Keratinocyte (primary cell): ENCODE data around the gene ACSF3.

ENCODE experiments used
- EZH2 ChIP-seq: IDR thresholded peaks from one replicate; pipeline ENCODE4 v1.6.1; 2012; ENCODE audit warnings: inconsistent platforms, mild to moderate bottlenecking, low read length, moderate library complexity
- TF ChIP-seq, protein P1 (sequence below), 3 experiments: IDR thresholded peaks in 1 of 3; conservative IDR thresholded peaks in 1 of 3; optimal IDR thresholded peaks in 1 of 3; 2 replicates in 2 of 3; 3 replicates in 1 of 3; pipeline versions ENCODE3 to v1.5.1; 2011; ENCODE audit warnings: low read length in 3 of 3, mild to moderate bottlenecking in 3 of 3, moderate library complexity in 2 of 3, control low read depth in 1 of 3, inconsistent platforms in 1 of 3; ENCODE audit not compliant: insufficient read depth in 2 of 3; ENCODE audit errors: extremely low read depth in 1 of 3

DNA sequence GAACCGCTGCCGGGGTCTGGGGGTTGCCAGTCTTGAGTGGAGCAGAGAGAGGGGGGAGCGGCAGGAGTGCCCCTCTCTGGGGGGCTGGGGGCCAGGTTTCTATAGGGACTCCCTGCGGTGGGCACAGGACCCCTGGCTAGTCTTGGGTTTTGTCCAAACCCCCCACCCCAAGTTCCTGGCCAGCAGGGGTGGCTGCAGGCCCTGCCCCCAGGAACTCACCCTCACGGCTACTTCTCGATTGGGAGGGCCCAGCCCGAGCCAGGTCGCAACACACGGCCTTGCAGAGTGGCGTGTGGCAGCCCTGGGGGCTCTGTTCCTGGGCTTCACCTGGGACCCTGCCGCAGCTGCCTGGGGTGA, 78.5 kb downstream of the ACSF3 start:
- TF ChIP-seq, protein P1, sequence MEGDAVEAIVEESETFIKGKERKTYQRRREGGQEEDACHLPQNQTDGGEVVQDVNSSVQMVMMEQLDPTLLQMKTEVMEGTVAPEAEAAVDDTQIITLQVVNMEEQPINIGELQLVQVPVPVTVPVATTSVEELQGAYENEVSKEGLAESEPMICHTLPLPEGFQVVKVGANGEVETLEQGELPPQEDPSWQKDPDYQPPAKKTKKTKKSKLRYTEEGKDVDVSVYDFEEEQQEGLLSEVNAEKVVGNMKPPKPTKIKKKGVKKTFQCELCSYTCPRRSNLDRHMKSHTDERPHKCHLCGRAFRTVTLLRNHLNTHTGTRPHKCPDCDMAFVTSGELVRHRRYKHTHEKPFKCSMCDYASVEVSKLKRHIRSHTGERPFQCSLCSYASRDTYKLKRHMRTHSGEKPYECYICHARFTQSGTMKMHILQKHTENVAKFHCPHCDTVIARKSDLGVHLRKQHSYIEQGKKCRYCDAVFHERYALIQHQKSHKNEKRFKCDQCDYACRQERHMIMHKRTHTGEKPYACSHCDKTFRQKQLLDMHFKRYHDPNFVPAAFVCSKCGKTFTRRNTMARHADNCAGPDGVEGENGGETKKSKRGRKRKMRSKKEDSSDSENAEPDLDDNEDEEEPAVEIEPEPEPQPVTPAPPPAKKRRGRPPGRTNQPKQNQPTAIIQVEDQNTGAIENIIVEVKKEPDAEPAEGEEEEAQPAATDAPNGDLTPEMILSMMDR (optimal IDR thresholded peaks at IDR 0.05 in 1 of 3, IDR thresholded peaks at IDR 0.05 in 1 of 3, conservative IDR thresholded peaks at IDR 0.05 in 1 of 3; ENCODE audit: extremely low read depth in 1 of 3, insufficient read depth in 2 of 3, low read length in 3 of 3): no peak
- no peak for TF ChIP-seq EZH2
